Lung (tissue), 12 donors: ENCODE measurements around the gene CDRT4. TPM values are rescaled to one million over a fixed set of nuclear protein-coding genes. Genes with fewer than 3 reads are reported as not detected.
"Not testable (repeated sequence)": the region's sequence is repeated elsewhere in the genome, so short reads cannot be mapped to it uniquely, and the experiment has no call there.

Experiments
- ATAC-seq: fragments of 200-7000 bp; cut with Tn5 transposase; one replicate; pipeline ENCODE4 v1.9.1; 2020; ENCODE audit warnings: moderate number of reproducible peaks; ENCODE audit not compliant: insufficient read depth, low FRiP score
- DNase-seq, 3 donors: peaks; one replicate each; pipeline ENCODE4 v3.0.0-alpha.2; 2013 to 2017
- H3K27ac ChIP-seq, 2 donors: one replicate each; pipeline ENCODE4 v1.5.1; 2013; ENCODE audit warnings: mild to moderate bottlenecking in 2 of 2, moderate library complexity in 2 of 2, control low read depth in 1 of 2, inconsistent platforms in 1 of 2, low read depth in 1 of 2, low read length in 1 of 2
- H3K27me3 ChIP-seq, 3 donors: one replicate each; pipeline ENCODE4 v1.5.1; 2013; ENCODE audit warnings: low read length in 2 of 3; ENCODE audit not compliant: control insufficient read depth in 3 of 3, insufficient read depth in 3 of 3
- H3K36me3 ChIP-seq, 4 donors: one replicate each; pipeline ENCODE4 v1.5.1; 2013; ENCODE audit warnings: low read length in 4 of 4, mild to moderate bottlenecking in 1 of 4, moderate library complexity in 1 of 4; ENCODE audit not compliant: control insufficient read depth in 4 of 4, insufficient read depth in 4 of 4
- H3K4me1 ChIP-seq, 5 donors: one replicate each; pipeline ENCODE4 v1.5.1; 2013; ENCODE audit warnings: low read length in 5 of 5, mild to moderate bottlenecking in 2 of 5, moderate library complexity in 1 of 5; ENCODE audit not compliant: control insufficient read depth in 5 of 5, insufficient read depth in 5 of 5
- H3K4me3 ChIP-seq: one replicate; pipeline ENCODE4 v1.5.1; 2013; ENCODE audit warnings: mild to moderate bottlenecking, control low read depth, moderate library complexity
- H3K9ac ChIP-seq, 2 donors: one replicate each; pipeline ENCODE4 v1.5.1; 2013; ENCODE audit warnings: low read length in 2 of 2, control low read depth in 1 of 2; ENCODE audit not compliant: insufficient read depth in 1 of 2
- H3K9me3 ChIP-seq, 4 donors: one replicate each; pipeline ENCODE4 v1.5.1; 2013; ENCODE audit warnings: low read length in 3 of 4, mild to moderate bottlenecking in 1 of 4, moderate library complexity in 1 of 4; ENCODE audit not compliant: control insufficient read depth in 4 of 4, insufficient read depth in 3 of 4
- CTCF ChIP-seq: IDR thresholded peaks from 2 replicates; pipeline ENCODE4 v1.5.1; 2012; ENCODE audit warnings: mild to moderate bottlenecking; ENCODE audit errors: control extremely low read depth, extremely low read depth
- WGBS, 2 donors: extraction: QIAGEN DNeasy Blood & Tissue Kit; methylation state at CpG; one replicate each; pipeline ENCODE4 v1.1.7; 2013; 5-methylcytosine and 5-hydroxymethylcytosine counted together
- polyA plus RNA-seq, 2 donors: library from polyadenylated mRNA; stranded (reverse); fragments of 200-250 nt; gene quantifications; one replicate each; pipeline ENCODE4 v1.2.1, GENCODE V29; 2013
- total RNA-seq, 2 donors: library from RNA; depleted of rRNA in 1 of 2; stranded (reverse); fragments of >200 nt in 1 of 2; gene quantifications; one replicate each; pipeline ENCODE4 v1.2.1, GENCODE V29; 2014 to 2021
- donor health status: control.
- donor health status: control.
- donor health status: Bipolar disorder and iron deficiency.
- donor health status: healthy.
- donor health status: DM: yes; HTN: yes; CAD: no.

The CDRT4 gene
- total and polyA plus RNA-seq, 4 donors: 0.48 to 8.7 (median 8.6) TPM

GRCh38 chr17:15507896-15508295 lies 40.5 kb upstream of the CDRT4 start:
- DNase-seq: no peak

GRCh38 chr17:15507001-15507400 lies 39.6 kb upstream of the CDRT4 start:
- TF ChIP-seq CTCF: no peak
- Histone ChIP-seq H3K4me3 (no peak overlapping the region), H3K9me3 (no peaks in the 10 kb centered on the region), H3K4me1 (peaks cover 0 to 20% (median 4%) of the 10 kb centered on the region in 5 donors), H3K9ac (no peak overlapping the region), H3K27ac (no peak overlapping the region), H3K36me3 (peaks cover 0 to 5% (median 2%) of the 10 kb centered on the region in 4 donors), H3K27me3 (no peaks in the 10 kb centered on the region)
- 97% methylated on average over 9 of the region's 9 CpGs for WGBS, 2 donors
- ATAC-seq (no peak), DNase-seq (no peak)

More at GRCh38 chr17:15507896-15508295, 40.5 kb upstream of the CDRT4 start:
- no peak for TF ChIP-seq CTCF
- Histone ChIP-seq H3K4me3 (no peak overlapping the region), H3K36me3 (peaks cover 0 to 5% (median 2%) of the 10 kb centered on the region in 4 donors), H3K9me3 (no peaks in the 10 kb centered on the region), H3K4me1 (peaks cover 0 to 16% (median 4%) of the 10 kb centered on the region in 5 donors), H3K27ac (no peak overlapping the region), H3K9ac (no peak overlapping the region), H3K27me3 (no peaks in the 10 kb centered on the region)
- no peak for ATAC-seq
- 77 to 94% methylated on average over 3 of the region's 3 CpGs for WGBS, 2 donors

- not testable (repeated sequence) for DNase-seq, H3K9me3 ChIP-seq, ATAC-seq, H3K27me3 ChIP-seq, H3K4me3 ChIP-seq, H3K36me3 ChIP-seq, H3K9ac ChIP-seq, H3K27ac ChIP-seq
- peaks cover 0 to 24% (median 7%) of the 10 kb centered on the region in 5 donors for H3K4me1 ChIP-seq
- 95 to 98% methylated on average over 17 to 32 of the region's 32 CpGs for WGBS, 2 donors
Measured at GRCh38 chr17:15505708-15506107, 38.3 kb upstream of the CDRT4 start.

- Histone ChIP-seq H3K27me3 (no peaks in the 10 kb centered on the region), H3K9me3 (no peaks in the 10 kb centered on the region), H3K9ac (no peak overlapping the region), H3K27ac (no peak overlapping the region), H3K4me3 (no peak overlapping the region), H3K4me1 (peaks cover 0 to 21% (median 8%) of the 10 kb centered on the region in 5 donors), H3K36me3 (peaks cover 0 to 6% (median 3%) of the 10 kb centered on the region in 4 donors)
- WGBS, 2 donors: 82 to 93% methylated on average over 2 of the region's 2 CpGs
- TF ChIP-seq CTCF: no peak
- DNase-seq (no peak), ATAC-seq (no peak)
Measured at GRCh38 chr17:15503731-15504130, 36.3 kb upstream of the CDRT4 start.
